Measurements from ENCODE around the gene H6PD.

H6PD gene

DNA sequence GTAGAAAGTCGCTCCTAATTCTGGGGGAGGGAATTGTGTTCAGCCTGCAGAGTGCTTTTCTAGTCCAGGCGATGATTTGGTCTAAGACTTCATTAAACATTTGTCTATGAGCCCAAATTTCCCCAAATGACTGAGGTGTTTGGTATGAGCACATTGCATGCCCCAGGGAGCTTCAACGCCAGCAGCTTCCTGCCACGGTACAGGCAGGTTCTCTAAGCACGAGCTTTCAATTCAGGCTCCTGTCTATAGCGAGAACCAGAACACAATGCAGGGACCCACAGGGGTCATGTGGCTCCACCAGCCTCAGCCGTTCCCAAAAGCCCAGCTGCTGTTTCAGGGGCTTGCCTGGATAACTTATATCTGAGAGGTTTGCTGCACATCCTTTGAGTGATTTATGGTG lies 34.1 kb upstream of the H6PD start:
- no peak for DNase-seq (ENCODE audit: extremely low read depth, low read depth)
- TF ChIP-seq, protein P1, sequence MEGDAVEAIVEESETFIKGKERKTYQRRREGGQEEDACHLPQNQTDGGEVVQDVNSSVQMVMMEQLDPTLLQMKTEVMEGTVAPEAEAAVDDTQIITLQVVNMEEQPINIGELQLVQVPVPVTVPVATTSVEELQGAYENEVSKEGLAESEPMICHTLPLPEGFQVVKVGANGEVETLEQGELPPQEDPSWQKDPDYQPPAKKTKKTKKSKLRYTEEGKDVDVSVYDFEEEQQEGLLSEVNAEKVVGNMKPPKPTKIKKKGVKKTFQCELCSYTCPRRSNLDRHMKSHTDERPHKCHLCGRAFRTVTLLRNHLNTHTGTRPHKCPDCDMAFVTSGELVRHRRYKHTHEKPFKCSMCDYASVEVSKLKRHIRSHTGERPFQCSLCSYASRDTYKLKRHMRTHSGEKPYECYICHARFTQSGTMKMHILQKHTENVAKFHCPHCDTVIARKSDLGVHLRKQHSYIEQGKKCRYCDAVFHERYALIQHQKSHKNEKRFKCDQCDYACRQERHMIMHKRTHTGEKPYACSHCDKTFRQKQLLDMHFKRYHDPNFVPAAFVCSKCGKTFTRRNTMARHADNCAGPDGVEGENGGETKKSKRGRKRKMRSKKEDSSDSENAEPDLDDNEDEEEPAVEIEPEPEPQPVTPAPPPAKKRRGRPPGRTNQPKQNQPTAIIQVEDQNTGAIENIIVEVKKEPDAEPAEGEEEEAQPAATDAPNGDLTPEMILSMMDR (IDR thresholded peaks at IDR 0.05; ENCODE audit: low read depth, low read length) = no peak

DNA sequence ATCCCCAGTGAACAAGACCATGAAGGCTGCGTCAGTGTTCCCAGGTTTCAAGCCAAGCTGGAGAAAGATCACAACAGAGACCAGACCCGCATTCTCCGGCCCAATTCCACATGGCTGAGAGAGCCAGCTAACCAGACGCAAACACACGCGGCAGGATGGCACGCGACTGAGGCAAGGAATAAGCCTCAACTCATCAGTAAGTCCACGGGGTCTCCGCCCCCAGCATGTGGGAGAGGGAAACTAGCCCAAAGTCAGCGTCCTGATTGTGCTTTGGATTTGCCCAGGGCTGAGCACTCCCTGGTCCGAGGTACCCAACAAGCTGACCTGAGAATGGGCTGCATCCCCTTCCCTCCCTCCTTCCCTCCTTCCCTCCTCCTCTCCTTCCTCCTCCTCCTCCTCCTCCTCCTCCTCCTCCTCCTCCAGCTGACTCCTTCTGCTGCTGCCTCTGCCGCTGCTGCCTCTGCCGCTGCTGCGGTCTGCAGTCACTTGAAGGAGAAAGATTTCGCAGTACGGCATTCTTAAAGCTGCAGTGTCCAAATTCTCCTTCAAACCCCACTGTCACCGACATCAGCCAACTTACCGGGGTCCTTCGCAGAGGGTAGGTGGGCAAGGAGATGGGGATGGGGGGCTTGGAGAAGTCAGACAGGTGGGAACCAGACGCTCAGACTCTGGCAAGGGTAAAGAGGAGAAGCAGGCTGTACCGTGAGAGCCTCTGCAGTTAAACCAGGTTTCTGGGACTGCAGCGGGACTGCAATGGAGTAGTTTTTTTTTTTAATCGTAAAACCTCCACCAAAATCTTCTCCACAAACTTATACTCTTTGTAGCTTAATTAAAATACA lies 33.0 kb upstream of the H6PD start:
- TF ChIP-seq, protein P1 (IDR thresholded peaks at IDR 0.05; ENCODE audit: low read depth, low read length) = no peak
- DNase-seq (ENCODE audit: extremely low read depth, low read depth) = peak; percentile 49

DNA sequence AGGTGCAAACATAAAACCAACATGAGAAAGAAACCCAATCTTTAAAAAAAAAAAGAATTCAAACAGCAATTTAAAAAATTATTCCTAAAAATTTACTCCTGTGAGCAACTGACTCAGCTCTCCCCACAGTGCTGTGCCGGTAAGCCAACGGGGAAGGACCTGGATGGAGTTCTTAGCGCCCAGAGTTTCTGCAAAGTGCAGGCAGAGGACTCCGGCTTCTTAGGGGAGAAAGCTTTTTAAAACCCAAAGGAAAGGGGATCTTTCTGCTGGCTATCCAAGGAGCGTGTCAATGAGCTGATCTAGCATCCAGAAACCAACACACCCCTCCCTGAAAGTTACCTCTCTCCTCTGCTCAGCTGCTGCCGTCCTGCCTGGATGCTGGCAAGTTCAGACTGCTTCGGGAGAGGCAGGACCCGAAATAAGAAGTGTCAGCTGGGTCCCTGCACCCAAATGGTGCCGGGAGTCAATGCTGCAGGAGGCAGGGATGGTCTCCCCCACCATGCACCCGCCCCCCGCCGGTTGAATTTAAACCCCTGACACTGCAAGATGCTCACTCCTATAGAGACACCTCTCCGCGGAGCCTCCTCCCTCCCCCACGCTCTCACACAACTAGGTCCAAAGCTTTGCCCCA lies 32.2 kb upstream of the H6PD start:
- DNase-seq (ENCODE audit: extremely low read depth, low read depth) = no peak
- TF ChIP-seq, protein P1 (IDR thresholded peaks at IDR 0.05; ENCODE audit: low read depth, low read length) = no peak

DNA sequence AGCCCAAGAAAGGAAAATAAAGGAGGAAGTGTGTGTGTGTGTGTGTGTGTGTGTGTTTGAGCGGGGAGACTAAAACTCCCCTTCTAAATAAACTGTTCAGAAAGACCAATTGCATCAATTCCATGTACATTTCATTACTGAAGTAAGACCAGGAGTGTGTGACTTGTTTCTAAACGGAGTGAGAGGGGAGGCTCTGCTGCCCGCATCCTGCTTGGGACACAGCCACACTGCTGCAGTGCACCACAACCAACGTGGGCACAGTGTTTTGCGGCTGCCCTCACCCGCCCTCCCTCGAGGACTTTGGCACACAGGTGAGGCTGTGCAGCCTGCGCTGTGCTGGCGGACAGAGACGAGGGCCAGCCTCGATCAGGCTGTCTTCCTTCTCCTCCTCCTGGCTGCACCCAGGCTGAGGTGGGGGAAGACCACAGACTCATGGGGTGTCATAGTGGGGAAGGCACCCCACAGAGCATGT lies 31.0 kb upstream of the H6PD start:
- DNase-seq (ENCODE audit: extremely low read depth, low read depth) = no peak
- TF ChIP-seq, protein P1 (IDR thresholded peaks at IDR 0.05; ENCODE audit: low read depth, low read length) = no peak

DNA sequence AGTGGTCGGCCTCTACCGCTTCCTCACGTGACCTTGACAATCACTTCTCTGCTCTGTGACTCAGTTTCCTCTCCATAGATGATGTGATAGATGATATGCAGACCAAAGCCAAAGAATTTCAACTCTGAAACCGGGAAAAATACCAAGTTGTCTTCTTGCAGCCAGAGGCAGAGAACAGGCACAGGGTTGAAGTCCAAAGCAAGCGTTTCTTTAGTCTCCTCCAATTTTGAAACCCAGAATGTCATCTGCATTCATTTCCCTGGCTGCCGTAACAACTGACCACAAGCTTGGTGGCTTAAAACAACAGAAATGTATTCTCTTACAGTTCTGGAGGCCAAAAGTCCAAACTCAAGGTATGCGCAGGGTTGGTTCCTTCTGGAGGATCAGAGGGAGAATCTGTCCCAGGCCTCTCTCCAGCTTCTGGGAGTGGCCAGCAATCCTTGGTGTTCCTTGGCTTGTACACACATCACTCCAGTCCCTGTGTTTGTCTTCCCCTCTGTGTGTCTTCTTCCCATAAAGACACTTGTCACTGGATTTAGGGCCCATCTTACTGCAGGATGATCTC lies 30.3 kb upstream of the H6PD start:
- no peak for DNase-seq (ENCODE audit: extremely low read depth, low read depth)
- TF ChIP-seq, protein P1 (IDR thresholded peaks at IDR 0.05; ENCODE audit: low read depth, low read length) = no peak

DNA sequence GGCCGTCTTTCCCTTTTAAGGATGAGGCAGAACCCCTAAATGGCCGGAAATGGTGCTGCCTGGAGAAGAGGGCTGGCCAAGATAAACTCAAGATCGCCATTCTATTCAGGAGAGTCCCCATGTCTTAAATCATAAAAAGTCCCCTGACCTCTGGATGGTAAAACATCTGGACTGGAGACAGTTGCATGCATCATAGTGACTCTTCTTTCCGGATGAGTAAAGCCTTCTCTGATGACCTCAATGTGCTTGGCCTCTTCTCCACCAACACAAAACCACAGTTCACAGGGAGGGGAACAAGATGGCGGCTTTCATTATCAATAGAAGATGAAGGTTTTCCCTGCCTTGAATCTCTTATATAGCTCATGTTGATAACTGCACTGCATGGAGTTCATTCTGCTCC lies 27.5 kb upstream of the H6PD start:
- TF ChIP-seq, protein P1 (IDR thresholded peaks at IDR 0.05; ENCODE audit: low read depth, low read length) = no peak
- DNase-seq (ENCODE audit: extremely low read depth, low read depth) = no peak

DNA sequence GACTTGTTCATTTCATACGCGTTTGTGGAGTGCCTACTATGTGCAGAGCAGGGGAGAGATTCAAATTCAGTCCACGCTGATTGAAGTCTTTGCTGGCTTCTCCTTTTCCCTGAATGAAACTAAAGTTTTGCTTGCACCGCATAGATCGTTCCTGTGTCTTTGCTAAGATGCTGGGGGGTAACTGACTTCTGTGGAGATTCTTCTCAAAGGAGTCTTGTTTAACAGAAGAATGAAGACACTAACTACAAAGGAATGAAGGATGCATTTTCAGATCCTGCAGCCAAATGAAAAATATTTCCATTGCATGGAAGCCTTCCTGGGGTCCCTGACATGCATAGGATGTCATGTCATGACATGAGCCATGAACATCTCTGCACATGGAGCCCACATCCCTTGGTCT lies 26.9 kb upstream of the H6PD start:
- TF ChIP-seq, protein P1 (IDR thresholded peaks at IDR 0.05; ENCODE audit: low read depth, low read length) = no peak
- no peak for DNase-seq (ENCODE audit: extremely low read depth, low read depth)

Data from AG09319 (cell line).